ENCODE data around the gene PTPRN2.

Gene PTPRN2

GRCh38 chr7:157497367-157497743 lies 1090.3 kb downstream of the PTPRN2 start:
- no peak for DNase-seq (ENCODE audit: extremely low spot score)
- CTCF ChIA-PET, result interaction anchor here (0.7 kb wide), 1 partner anchor 223 kb away, joined by 3 read pairs; no protein-coding TSS in a partner anchor
- TF ChIP-seq, protein P1, sequence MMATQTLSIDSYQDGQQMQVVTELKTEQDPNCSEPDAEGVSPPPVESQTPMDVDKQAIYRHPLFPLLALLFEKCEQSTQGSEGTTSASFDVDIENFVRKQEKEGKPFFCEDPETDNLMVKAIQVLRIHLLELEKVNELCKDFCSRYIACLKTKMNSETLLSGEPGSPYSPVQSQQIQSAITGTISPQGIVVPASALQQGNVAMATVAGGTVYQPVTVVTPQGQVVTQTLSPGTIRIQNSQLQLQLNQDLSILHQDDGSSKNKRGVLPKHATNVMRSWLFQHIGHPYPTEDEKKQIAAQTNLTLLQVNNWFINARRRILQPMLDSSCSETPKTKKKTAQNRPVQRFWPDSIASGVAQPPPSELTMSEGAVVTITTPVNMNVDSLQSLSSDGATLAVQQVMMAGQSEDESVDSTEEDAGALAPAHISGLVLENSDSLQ (IDR thresholded peaks at IDR 0.05), result no peak
- TF ChIP-seq ELF4 (IDR thresholded peaks at IDR 0.05), result no peak
- TF ChIP-seq L3MBTL2 (conservative IDR thresholded peaks at IDR 0.05), result no peak
- no peak for TF ChIP-seq FOXM1 (IDR thresholded peaks at IDR 0.05; ENCODE audit: borderline replicate concordance)
- no peak for TF ChIP-seq SUZ12 (IDR thresholded peaks at IDR 0.05)
- TF ChIP-seq BHLHE40 (IDR thresholded peaks at IDR 0.05; ENCODE audit: borderline replicate concordance), result no peak
- POLR2A ChIA-PET, result no interaction called here

DNA sequence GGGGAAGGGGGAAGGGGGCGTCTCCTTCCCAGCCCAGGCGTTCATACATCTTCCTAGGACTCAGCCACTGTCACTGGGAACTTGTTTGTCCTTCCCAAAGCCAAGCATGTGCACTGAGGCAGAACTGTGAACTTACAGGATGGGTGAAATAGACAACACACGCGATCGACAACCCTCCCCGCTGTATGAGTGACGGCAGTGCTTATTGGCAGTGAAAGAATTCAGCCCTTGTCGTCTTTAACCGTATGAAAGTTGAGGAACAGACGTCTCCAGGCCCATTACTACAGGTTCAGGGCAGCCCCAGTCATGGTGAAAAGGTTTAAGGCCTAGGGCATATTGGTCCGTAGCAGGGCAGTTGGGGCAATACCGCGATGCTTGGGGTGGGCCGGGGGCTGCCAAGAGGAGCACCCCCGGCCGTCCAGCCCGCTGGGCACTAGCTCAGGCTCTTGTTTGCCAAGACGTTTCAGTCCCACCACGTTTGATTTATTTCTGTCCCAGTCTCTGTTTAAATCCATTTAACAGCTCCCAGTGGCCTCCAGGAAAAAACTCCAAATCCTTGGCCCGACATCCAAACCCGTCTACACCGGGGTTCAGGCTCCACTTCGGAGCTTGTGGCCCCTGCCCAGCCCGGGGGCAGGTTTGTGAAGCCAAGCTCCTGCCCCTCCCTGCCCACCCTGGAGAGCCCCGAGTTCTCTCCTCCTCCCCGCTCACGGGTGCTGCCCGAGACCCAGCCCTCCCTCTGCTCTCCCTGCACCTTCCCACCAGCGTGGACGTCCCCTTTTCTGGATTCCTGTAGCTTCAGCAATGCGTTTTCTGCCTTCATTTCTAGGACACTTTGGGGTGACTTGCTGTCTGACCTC lies 1091.0 kb downstream of the PTPRN2 start:
- DNase-seq (ENCODE audit: extremely low spot score), result no peak
- CTCF ChIA-PET, result interaction anchor here (0.7 kb wide), 1 partner anchor 223 kb away, joined by 3 read pairs; no protein-coding TSS in a partner anchor
- TF ChIP-seq HDGF (IDR thresholded peaks at IDR 0.05; ENCODE audit: borderline replicate concordance), result no peak
- TF ChIP-seq NFRKB (IDR thresholded peaks at IDR 0.05), result no peak
- no peak for TF ChIP-seq ELF4 (IDR thresholded peaks at IDR 0.05)
- no peak for TF ChIP-seq CTBP1 (IDR thresholded peaks at IDR 0.05; ENCODE audit: borderline replicate concordance)
- TF ChIP-seq, protein P1 (IDR thresholded peaks at IDR 0.05), result no peak
- POLR2A ChIA-PET, result no interaction called here

DNA sequence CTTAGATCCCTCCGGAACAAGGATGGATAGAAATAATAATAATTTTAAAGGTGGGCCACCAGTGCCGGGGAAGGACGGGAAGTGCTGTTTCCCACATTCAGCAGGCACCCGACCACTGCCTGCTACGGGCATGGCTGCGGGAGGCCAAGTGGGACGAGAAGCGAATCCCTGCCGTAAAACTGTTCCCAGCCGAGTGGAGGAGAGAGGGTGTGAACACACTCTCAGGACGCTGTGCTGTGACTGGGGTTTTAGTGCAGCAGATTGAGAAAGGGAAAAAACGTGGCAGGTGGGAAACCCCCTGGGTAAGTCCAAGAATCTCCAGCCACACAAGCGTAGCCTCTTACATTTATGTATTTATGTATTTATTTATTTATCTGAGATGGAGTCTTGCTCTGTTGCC lies 1092.0 kb downstream of the PTPRN2 start:
- CTCF ChIA-PET, result no interaction called here
- POLR2A ChIA-PET, result no interaction called here
- TF ChIP-seq L3MBTL2 (conservative IDR thresholded peaks at IDR 0.05), result no peak
- DNase-seq (ENCODE audit: extremely low spot score), result no peak

DNA sequence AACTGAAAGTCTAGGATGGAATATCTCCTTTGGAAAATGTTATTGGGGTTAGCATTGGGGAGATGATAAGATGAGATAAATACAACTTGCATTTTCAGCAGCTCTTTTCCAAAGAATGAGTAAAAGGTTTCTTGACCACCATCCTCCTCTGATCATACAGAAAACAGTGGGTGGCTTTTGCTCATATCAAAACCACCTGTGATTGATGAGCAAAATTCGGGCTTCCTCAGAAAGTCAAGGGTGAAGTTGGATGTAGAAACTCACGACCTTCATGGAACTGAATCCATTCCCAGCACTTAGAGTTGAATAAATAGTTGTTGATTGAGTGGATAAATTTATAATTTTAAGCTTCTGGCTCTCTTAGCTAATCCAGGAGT lies 1092.5 kb downstream of the PTPRN2 start:
- ChIA-PET POLR2A (no interaction called here), CTCF (no interaction called here)
- TF ChIP-seq BHLHE40 (IDR thresholded peaks at IDR 0.05; ENCODE audit: borderline replicate concordance) (no peak), ARNT (IDR thresholded peaks at IDR 0.05) (no peak), ZNF384 (IDR thresholded peaks at IDR 0.05) (no peak), FOXK2 (IDR thresholded peaks at IDR 0.05) (no peak), NFRKB (IDR thresholded peaks at IDR 0.05) (no peak), FOXA1 (IDR thresholded peaks at IDR 0.05) (no peak), TARDBP (IDR thresholded peaks at IDR 0.05) (no peak), SUZ12 (IDR thresholded peaks at IDR 0.05) (no peak), FOXM1 (IDR thresholded peaks at IDR 0.05; ENCODE audit: borderline replicate concordance) (no peak), L3MBTL2 (conservative IDR thresholded peaks at IDR 0.05) (no peak), CTBP1 (IDR thresholded peaks at IDR 0.05; ENCODE audit: borderline replicate concordance) (no peak), ELF4 (IDR thresholded peaks at IDR 0.05) (no peak), SP1 (IDR thresholded peaks at IDR 0.05) (no peak), HDGF (IDR thresholded peaks at IDR 0.05; ENCODE audit: borderline replicate concordance) (no peak), LEF1 (IDR thresholded peaks at IDR 0.05; ENCODE audit: borderline replicate concordance) (no peak)
- TF ChIP-seq, protein P1 (IDR thresholded peaks at IDR 0.05), result no peak
- DNase-seq (ENCODE audit: extremely low spot score), result no peak

DNA sequence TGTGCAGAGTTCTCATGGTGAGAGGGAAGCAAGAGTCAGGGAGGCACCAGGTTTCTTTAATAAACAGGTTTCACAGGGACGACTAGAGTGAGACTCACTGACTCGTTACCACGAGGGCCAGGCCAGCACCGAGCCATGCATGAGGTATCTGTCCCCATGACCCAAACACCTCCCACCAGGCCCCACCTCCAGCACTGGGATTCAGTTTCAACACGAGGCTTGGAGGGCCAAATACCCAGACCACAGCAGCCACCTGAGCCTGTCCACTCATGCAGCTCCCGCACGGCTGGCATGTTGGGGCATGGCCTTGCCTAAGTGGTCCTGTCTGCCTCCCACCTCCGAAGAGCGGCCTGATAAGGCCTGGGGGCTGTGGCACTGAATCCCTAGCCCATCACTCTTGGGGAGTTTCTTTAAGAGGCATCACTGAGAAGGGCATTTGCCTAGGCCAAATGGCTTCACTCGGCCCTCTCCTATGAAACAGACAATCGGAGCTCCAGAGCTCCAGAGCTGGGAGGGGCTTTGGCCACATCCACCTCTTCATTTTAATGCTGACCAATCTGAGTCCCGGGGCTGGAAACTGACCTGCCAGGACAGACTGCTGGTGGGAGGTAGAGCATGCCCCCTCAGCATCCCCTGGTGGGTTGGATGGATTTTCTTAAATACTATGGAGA lies 1093.0 kb downstream of the PTPRN2 start:
- POLR2A ChIA-PET, result no interaction called here
- TF ChIP-seq LEF1 (IDR thresholded peaks at IDR 0.05; ENCODE audit: borderline replicate concordance) (no peak), ELF4 (IDR thresholded peaks at IDR 0.05) (no peak), HDGF (IDR thresholded peaks at IDR 0.05; ENCODE audit: borderline replicate concordance) (no peak), SP1 (IDR thresholded peaks at IDR 0.05) (no peak), ZNF384 (IDR thresholded peaks at IDR 0.05) (no peak), TARDBP (IDR thresholded peaks at IDR 0.05) (no peak), NFRKB (IDR thresholded peaks at IDR 0.05) (no peak)
- DNase-seq (ENCODE audit: extremely low spot score), result no peak
- CTCF ChIA-PET, result no interaction called here

- TF ChIP-seq ELF4 (IDR thresholded peaks at IDR 0.05), result no peak
- TF ChIP-seq NFRKB (IDR thresholded peaks at IDR 0.05), result no peak
- no peak for TF ChIP-seq FOXA1 (IDR thresholded peaks at IDR 0.05)
- no peak for TF ChIP-seq L3MBTL2 (conservative IDR thresholded peaks at IDR 0.05)
- CTCF ChIA-PET, result interaction anchor here (1.1 kb wide), 1 partner anchor 18 kb away, joined by 3 read pairs; no protein-coding TSS in a partner anchor
- DNase-seq (ENCODE audit: extremely low spot score), result no peak
- POLR2A ChIA-PET, result no interaction called here
Measured at GRCh38 chr7:157493776-157494175, 1093.8 kb downstream of the PTPRN2 start.

DNA sequence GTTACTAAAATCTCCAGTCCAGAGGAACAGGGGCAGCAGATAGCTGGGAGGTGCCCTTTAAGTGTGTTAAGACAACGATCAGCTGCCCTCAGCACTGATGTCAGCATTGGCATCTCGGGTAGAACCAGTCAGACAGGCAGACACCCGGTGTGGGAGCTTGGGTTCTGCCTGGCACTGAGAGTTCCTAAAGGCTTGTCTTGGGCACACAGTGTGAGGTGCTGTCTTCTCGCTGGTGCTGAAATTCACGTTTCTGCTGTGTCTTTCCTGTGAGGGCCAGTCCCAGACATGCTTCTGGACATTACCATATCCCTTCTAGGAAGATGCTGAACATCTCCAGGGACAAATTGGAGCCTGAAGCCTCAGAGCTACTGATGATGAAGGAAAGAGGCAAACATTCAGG lies 1094.6 kb downstream of the PTPRN2 start:
- CTCF ChIA-PET, result interaction anchor here (1.1 kb wide), 1 partner anchor 18 kb away, joined by 3 read pairs; no protein-coding TSS in a partner anchor
- DNase-seq (ENCODE audit: extremely low spot score), result no peak
- POLR2A ChIA-PET, result no interaction called here
- TF ChIP-seq L3MBTL2 (conservative IDR thresholded peaks at IDR 0.05), result no peak
